PC-3 (cell line): ENCODE data around the gene TKFC.

Experiments
- CTCF ChIP-seq: fragments of 300-600 bp; sonication (generic); conservative IDR thresholded peaks from 2 replicates; pipeline ENCODE4 v1.5.1; 2017; ENCODE audit warnings: antibody characterized with exemption, low read depth, mild to moderate bottlenecking, low read length
- EZH2 ChIP-seq: fragments of 300-600 bp; sonication (generic); IDR thresholded peaks from one replicate; pipeline ENCODE4 v1.6.1; 2017; ENCODE audit warnings: antibody characterized with exemption, mild to moderate bottlenecking, low read length; ENCODE audit not compliant: unreplicated experiment

GRCh38 chr11:61361237-61361740 lies 28.3 kb downstream of the TKFC start:
- TF ChIP-seq CTCF (no peak), EZH2 (no peak)
